Measurements from ENCODE around the gene ABCG5.

DNA sequence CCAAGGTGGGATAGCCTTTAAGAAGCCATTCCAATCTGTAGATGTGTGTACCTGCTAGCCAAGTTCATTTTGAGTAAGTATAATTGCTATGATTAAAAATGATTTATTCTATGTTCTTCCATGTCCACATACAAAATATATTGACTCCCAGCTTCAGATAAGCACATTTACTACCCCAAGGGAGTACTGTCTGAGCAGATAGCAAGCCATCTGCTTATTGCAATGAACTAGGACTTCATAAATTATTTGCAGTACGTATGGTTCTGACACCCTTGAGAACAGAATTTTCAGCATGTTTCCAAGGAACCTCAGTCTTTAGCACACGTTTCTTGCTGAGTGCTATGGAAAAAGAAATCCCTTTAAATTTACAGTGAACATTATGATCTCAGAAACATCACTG is 28.2 kb downstream of the ABCG5 start:
- TF ChIP-seq RAD21 (IDR thresholded peaks at IDR 0.05; ENCODE audit: low read length), result no peak
- TF ChIP-seq, protein P1, sequence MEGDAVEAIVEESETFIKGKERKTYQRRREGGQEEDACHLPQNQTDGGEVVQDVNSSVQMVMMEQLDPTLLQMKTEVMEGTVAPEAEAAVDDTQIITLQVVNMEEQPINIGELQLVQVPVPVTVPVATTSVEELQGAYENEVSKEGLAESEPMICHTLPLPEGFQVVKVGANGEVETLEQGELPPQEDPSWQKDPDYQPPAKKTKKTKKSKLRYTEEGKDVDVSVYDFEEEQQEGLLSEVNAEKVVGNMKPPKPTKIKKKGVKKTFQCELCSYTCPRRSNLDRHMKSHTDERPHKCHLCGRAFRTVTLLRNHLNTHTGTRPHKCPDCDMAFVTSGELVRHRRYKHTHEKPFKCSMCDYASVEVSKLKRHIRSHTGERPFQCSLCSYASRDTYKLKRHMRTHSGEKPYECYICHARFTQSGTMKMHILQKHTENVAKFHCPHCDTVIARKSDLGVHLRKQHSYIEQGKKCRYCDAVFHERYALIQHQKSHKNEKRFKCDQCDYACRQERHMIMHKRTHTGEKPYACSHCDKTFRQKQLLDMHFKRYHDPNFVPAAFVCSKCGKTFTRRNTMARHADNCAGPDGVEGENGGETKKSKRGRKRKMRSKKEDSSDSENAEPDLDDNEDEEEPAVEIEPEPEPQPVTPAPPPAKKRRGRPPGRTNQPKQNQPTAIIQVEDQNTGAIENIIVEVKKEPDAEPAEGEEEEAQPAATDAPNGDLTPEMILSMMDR (conservative IDR thresholded peaks at IDR 0.05; ENCODE audit: low read depth, low read length), result no peak
- TF ChIP-seq MAFK (IDR thresholded peaks at IDR 0.05; ENCODE audit: low read depth, low read length), result no peak
- TF ChIP-seq BHLHE40 (IDR thresholded peaks at IDR 0.05; ENCODE audit: low read depth, low read length), result no peak
- TF ChIP-seq CHD1 (IDR thresholded peaks at IDR 0.05; ENCODE audit: low read depth, low read length), result no peak
- no peak for TF ChIP-seq POLR2A (IDR thresholded peaks at IDR 0.05; ENCODE audit: low read depth, low read length)
- TF ChIP-seq, protein P2, sequence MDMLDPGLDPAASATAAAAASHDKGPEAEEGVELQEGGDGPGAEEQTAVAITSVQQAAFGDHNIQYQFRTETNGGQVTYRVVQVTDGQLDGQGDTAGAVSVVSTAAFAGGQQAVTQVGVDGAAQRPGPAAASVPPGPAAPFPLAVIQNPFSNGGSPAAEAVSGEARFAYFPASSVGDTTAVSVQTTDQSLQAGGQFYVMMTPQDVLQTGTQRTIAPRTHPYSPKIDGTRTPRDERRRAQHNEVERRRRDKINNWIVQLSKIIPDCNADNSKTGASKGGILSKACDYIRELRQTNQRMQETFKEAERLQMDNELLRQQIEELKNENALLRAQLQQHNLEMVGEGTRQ (IDR thresholded peaks at IDR 0.05; ENCODE audit: low read depth, low read length), result no peak

Data from IMR-90 (cell line).